Activated naive CD8-positive, alpha-beta T cell treated with anti-CD3 and anti-CD28 coated beads, Interleukin-2, amount 50 U/mL, for 24 hours (primary cell): ENCODE measurements around the gene TRAPPC12.

Source experiments
- ATAC-seq: fragments of 150-1000 bp; cut with Tn5 transposase; one replicate; pipeline ENCODE4 v1.10.0; 2021
- DNase-seq: peaks from one replicate; pipeline ENCODE4 v3.0.0; 2021
- H3K27ac Mint-ChIP-seq: one replicate; pipeline ENCODE4 v1.8.0; 2021; ENCODE audit warnings: mild to moderate bottlenecking, mixed read lengths
- H3K27me3 Mint-ChIP-seq: one replicate; pipeline ENCODE4 v1.8.0; 2021; ENCODE audit warnings: mixed read lengths
- H3K36me3 Mint-ChIP-seq: one replicate; pipeline ENCODE4 v1.8.0; 2021; ENCODE audit warnings: low read depth, mixed read lengths
- H3K4me1 Mint-ChIP-seq: one replicate; pipeline ENCODE4 v1.8.0; 2021; ENCODE audit warnings: mixed read lengths
- H3K4me3 Mint-ChIP-seq: one replicate; pipeline ENCODE4 v1.8.0; 2021; ENCODE audit warnings: mild to moderate bottlenecking, moderate library complexity, mixed read lengths
- H3K9me3 Mint-ChIP-seq: one replicate; pipeline ENCODE4 v1.8.0; 2021; ENCODE audit warnings: mixed read lengths

Gene TRAPPC12

DNA sequence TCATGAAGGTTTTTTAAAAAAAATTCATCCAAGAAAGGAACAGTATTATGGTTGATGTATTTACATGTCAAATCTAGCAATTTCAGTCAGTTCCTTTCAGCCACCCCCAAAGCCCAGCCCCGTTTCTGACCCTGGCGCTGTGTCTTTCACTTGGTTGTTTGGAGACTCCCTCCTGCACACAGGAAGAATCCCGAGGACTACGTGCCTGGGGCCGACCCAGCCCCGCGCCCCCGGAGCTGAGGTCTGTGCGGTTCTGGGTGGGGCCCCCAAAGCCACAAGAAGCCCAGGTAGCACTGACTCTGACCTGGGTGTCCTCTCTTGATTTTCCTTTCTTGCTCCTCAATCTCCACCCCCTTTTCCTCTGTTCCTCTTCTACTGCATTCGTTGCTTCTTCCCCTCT is 49.1 kb downstream of the TRAPPC12 start:
- DNase-seq (no peak), ATAC-seq (no peak)
- no peaks in the 10 kb centered on the region for H3K9me3 Mint-ChIP-seq
- peaks cover 6% of the 10 kb centered on the region for H3K4me1 Mint-ChIP-seq
- H3K27ac Mint-ChIP-seq: peak overlapping the region; percentile 8
- H3K4me3 Mint-ChIP-seq: no peak overlapping the region
- H3K27me3 Mint-ChIP-seq: no peaks in the 10 kb centered on the region
- H3K36me3 Mint-ChIP-seq: peaks cover 29% of the 10 kb centered on the region

GRCh38 chr2:3429066-3429610 is 49.6 kb downstream of the TRAPPC12 start:
- Mint-ChIP-seq H3K4me1 (peaks cover 4% of the 10 kb centered on the region), H3K9me3 (no peaks in the 10 kb centered on the region), H3K27me3 (no peaks in the 10 kb centered on the region), H3K27ac (peak overlapping the region; percentile 8), H3K4me3 (no peak overlapping the region), H3K36me3 (peaks cover 25% of the 10 kb centered on the region)
- DNase-seq (no peak), ATAC-seq (no peak)

DNA sequence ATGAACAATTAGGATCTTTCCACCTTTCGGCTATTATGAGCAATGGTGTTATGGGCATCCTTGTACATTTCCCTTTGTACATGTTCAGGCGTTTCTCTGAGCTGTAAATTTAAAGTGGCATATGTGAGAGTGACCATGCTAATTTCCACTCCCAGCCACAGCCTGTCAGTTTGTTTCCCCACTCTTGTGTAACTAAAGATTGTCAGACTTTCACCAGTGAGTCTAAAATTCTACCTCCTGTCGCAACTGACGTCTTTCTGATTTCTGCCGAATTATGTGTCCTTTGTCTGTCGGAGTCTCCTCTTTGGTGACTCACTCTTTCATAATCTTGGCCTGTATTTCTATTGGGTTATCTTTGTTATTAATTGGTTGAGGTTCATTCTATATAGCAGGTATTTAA is 50.7 kb downstream of the TRAPPC12 start:
- H3K4me3 Mint-ChIP-seq: no peak overlapping the region
- peaks cover 17% of the 10 kb centered on the region for H3K36me3 Mint-ChIP-seq
- H3K27me3 Mint-ChIP-seq: no peaks in the 10 kb centered on the region
- no peak overlapping the region for H3K27ac Mint-ChIP-seq
- DNase-seq (no peak), ATAC-seq (no peak)
- H3K9me3 Mint-ChIP-seq: no peaks in the 10 kb centered on the region
- H3K4me1 Mint-ChIP-seq: peaks cover 4% of the 10 kb centered on the region

- no peak for DNase-seq
- peaks cover 4% of the 10 kb centered on the region for H3K4me1 Mint-ChIP-seq
- no peak for ATAC-seq
- H3K27me3 Mint-ChIP-seq: no peaks in the 10 kb centered on the region
- no peaks in the 10 kb centered on the region for H3K9me3 Mint-ChIP-seq
- peaks cover 16% of the 10 kb centered on the region for H3K36me3 Mint-ChIP-seq
- no peak overlapping the region for H3K27ac Mint-ChIP-seq
- H3K4me3 Mint-ChIP-seq: no peak overlapping the region
Observed at GRCh38 chr2:3430740-3431490, 51.4 kb downstream of the TRAPPC12 start.

DNA sequence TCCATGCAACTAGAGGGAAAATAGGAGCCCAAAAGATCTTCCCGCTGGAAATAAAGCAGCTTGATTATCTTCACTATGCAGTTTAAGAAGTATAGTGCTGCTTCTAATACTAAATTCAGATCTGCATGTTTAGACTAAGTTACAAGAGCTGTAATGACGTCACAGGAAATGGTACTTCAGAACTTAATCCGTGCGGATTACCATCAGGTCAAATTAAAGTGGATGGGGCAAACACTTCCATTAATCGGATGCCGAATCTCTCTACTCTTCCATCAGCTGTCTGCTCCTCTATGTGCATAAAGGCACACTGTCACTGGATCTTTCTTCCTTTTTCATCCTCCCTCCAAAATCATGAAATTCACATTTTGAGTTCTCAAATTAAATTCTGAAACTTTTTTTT is 52.6 kb downstream of the TRAPPC12 start:
- Mint-ChIP-seq H3K36me3 (peaks cover 13% of the 10 kb centered on the region), H3K4me1 (peaks cover 4% of the 10 kb centered on the region), H3K27ac (no peak overlapping the region), H3K4me3 (no peak overlapping the region), H3K9me3 (no peaks in the 10 kb centered on the region), H3K27me3 (no peaks in the 10 kb centered on the region)
- no peak for DNase-seq
- ATAC-seq: no peak

- H3K27ac Mint-ChIP-seq: no peak overlapping the region
- ATAC-seq (no peak), DNase-seq (no peak)
- H3K4me1 Mint-ChIP-seq: peaks cover 2% of the 10 kb centered on the region
- H3K4me3 Mint-ChIP-seq: no peak overlapping the region
- H3K36me3 Mint-ChIP-seq: peaks cover 12% of the 10 kb centered on the region
- H3K9me3 Mint-ChIP-seq: no peaks in the 10 kb centered on the region
- no peaks in the 10 kb centered on the region for H3K27me3 Mint-ChIP-seq
Observed at GRCh38 chr2:3432693-3433338, 53.3 kb downstream of the TRAPPC12 start.

- Mint-ChIP-seq H3K27me3 (no peaks in the 10 kb centered on the region), H3K4me1 (no peaks in the 10 kb centered on the region), H3K9me3 (no peaks in the 10 kb centered on the region), H3K36me3 (peaks cover 10% of the 10 kb centered on the region), H3K4me3 (no peak overlapping the region), H3K27ac (no peak overlapping the region)
- ATAC-seq (no peak), DNase-seq (no peak)
Observed at GRCh38 chr2:3433339-3433699, 53.8 kb downstream of the TRAPPC12 start.

DNA sequence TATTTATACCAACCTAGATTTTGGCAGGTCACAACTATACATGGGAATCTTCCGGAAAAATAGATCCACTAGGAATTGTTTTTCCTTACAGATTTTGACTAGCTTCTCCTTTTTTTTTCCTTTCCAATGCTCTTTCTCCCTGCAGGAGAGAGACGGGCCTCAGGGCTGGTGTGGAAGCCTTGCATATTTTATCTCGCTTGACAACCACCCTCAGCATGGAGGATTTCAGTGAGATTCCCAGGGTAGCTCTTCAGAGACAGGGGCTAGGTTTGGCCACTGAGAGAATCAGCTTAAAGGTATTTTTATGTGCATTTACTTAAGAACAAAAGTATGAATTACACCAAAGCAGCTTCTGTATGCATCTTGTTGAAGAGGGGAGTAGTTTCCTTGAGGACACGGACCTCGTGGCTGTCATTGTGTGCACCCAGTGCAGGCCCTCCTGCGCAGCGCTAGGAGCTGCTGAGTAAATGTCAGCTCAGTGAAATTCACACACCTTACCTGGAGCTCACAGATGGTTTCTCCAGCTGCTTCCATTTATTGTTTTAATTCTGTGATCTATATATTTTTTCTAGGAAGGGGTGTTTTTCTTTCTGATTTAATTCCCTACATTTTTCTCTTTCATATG is 54.4 kb downstream of the TRAPPC12 start:
- no peaks in the 10 kb centered on the region for H3K4me1 Mint-ChIP-seq
- ATAC-seq (no peak), DNase-seq (no peak)
- no peak overlapping the region for H3K4me3 Mint-ChIP-seq
- no peak overlapping the region for H3K27ac Mint-ChIP-seq
- no peaks in the 10 kb centered on the region for H3K27me3 Mint-ChIP-seq
- peaks cover 10% of the 10 kb centered on the region for H3K36me3 Mint-ChIP-seq
- H3K9me3 Mint-ChIP-seq: no peaks in the 10 kb centered on the region

- H3K9me3 Mint-ChIP-seq: no peaks in the 10 kb centered on the region
- DNase-seq: no peak
- H3K27ac Mint-ChIP-seq: no peak overlapping the region
- H3K4me1 Mint-ChIP-seq: no peaks in the 10 kb centered on the region
- ATAC-seq: no peak
- no peak overlapping the region for H3K4me3 Mint-ChIP-seq
- no peaks in the 10 kb centered on the region for H3K27me3 Mint-ChIP-seq
- peaks cover 10% of the 10 kb centered on the region for H3K36me3 Mint-ChIP-seq
Observed at GRCh38 chr2:3434654-3435053, 55.2 kb downstream of the TRAPPC12 start.

DNA sequence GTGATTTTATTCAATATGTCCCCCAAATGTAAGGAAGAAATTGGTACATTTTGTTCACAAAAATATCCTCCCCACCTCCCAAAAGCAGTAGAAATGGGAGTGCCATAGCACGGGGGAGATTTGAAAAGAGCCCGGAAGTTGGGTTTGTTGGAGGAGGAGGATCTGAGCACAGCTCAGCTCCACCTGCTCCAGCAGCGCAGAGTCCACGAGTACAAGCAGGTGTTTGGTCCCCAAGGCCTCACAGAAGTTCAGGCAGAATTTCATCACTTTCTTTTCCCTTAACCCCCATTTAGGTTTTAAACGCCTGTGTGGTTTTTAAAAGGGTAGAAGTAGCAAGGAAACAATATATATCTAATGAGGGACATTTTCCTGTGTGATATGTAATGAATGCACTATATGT is 56.0 kb downstream of the TRAPPC12 start:
- DNase-seq (no peak), ATAC-seq (no peak)
- Mint-ChIP-seq H3K27me3 (no peaks in the 10 kb centered on the region), H3K9me3 (no peaks in the 10 kb centered on the region), H3K27ac (no peak overlapping the region), H3K4me1 (peaks cover 5% of the 10 kb centered on the region), H3K4me3 (no peak overlapping the region), H3K36me3 (peaks cover 3% of the 10 kb centered on the region)

DNA sequence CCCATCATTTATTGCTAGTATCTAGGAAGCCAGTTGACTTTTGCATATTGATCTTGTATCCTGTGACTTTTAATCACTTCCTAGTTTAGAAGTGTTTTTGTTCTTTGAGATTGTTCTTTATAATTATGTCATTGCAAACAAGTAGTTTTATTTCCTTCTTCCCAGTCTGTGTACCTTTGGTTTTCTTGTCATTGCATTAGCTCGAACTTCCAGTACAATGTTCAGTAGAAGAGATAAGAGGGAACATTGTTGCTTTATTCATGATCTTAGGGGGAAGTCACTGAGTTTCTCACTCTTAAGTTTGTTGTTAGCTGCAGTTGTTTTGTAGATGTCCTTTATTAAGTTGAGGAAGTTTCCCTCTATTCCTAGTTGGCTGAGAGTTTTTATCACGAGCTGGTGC is 61.0 kb downstream of the TRAPPC12 start:
- Mint-ChIP-seq H3K9me3 (no peaks in the 10 kb centered on the region), H3K4me1 (peaks cover 13% of the 10 kb centered on the region), H3K36me3 (peaks cover 8% of the 10 kb centered on the region), H3K4me3 (no peak overlapping the region), H3K27ac (no peak overlapping the region), H3K27me3 (no peaks in the 10 kb centered on the region)
- no peak for DNase-seq
- no peak for ATAC-seq

DNA sequence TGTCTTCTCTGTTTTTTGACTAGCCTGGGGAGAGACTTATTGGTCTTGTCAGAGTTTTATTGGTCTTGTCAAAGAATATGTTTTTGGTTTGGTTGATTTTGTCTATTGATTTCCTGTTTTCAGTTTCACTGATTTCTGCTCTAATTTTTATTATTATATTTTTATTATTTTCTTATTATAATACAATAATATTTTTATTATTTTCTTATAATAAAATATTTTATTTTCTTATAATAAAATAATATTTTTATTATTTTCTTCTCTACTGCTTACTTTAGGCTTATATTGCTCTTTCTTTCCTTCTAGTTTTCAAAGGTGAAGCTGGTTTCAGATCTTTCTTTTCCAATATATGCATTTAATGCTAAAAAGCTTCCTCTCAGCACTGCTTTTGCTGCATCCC is 62.0 kb downstream of the TRAPPC12 start:
- Mint-ChIP-seq H3K4me1 (peaks cover 13% of the 10 kb centered on the region), H3K27ac (no peak overlapping the region), H3K4me3 (no peak overlapping the region), H3K36me3 (peaks cover 18% of the 10 kb centered on the region), H3K9me3 (no peaks in the 10 kb centered on the region), H3K27me3 (no peaks in the 10 kb centered on the region)
- DNase-seq (no peak), ATAC-seq (no peak)

- Mint-ChIP-seq H3K9me3 (no peaks in the 10 kb centered on the region), H3K4me1 (peaks cover 13% of the 10 kb centered on the region), H3K36me3 (peaks cover 18% of the 10 kb centered on the region), H3K4me3 (no peak overlapping the region), H3K27me3 (no peaks in the 10 kb centered on the region), H3K27ac (no peak overlapping the region)
- ATAC-seq (no peak), DNase-seq (no peak)
Observed at GRCh38 chr2:3442185-3442584, 62.7 kb downstream of the TRAPPC12 start.

GRCh38 chr2:3443083-3443482 is 63.6 kb downstream of the TRAPPC12 start:
- Mint-ChIP-seq H3K36me3 (peaks cover 18% of the 10 kb centered on the region), H3K4me3 (no peak overlapping the region), H3K9me3 (no peaks in the 10 kb centered on the region), H3K4me1 (peaks cover 13% of the 10 kb centered on the region), H3K27ac (no peak overlapping the region), H3K27me3 (no peaks in the 10 kb centered on the region)
- DNase-seq: no peak
- ATAC-seq: no peak

GRCh38 chr2:3443506-3444084 is 64.1 kb downstream of the TRAPPC12 start:
- DNase-seq (no peak), ATAC-seq (no peak)
- Mint-ChIP-seq H3K4me1 (peaks cover 13% of the 10 kb centered on the region), H3K27ac (no peak overlapping the region), H3K36me3 (peaks cover 18% of the 10 kb centered on the region), H3K9me3 (no peaks in the 10 kb centered on the region), H3K27me3 (no peaks in the 10 kb centered on the region), H3K4me3 (no peak overlapping the region)
